HCT116 (cell line): Measurements from ENCODE around the gene CHM.

Experiments
- CTCF ChIP-seq, 3 experiments: fragments of 200-600 bp in 1 of 3; sonication (generic) in 1 of 3; IDR thresholded peaks in 2 of 3; conservative IDR thresholded peaks in 1 of 3; 2 replicates each; pipeline ENCODE4 v1.5.1; 2012 to 2017; ENCODE audit warnings: low read depth in 2 of 3, low read length in 2 of 3, antibody characterized with exemption in 1 of 3, borderline replicate concordance in 1 of 3, control low read depth in 1 of 3, mild to moderate bottlenecking in 1 of 3, mixed read lengths in 1 of 3, mixed run types in 1 of 3, moderate library complexity in 1 of 3; ENCODE audit not compliant: insufficient read depth in 1 of 3
- EZH2 ChIP-seq: fragments of 200-600 bp; sonication (generic); IDR thresholded peaks from 2 replicates; pipeline ENCODE4 v1.6.1; 2017; ENCODE audit warnings: antibody characterized with exemption, mixed run types
- EZH2phosphoT487 ChIP-seq: fragments of 200-600 bp; IDR thresholded peaks from 2 replicates; pipeline ENCODE4 v1.6.1; 2018; ENCODE audit warnings: antibody characterized with exemption, borderline replicate concordance
- MAX ChIP-seq: IDR thresholded peaks from 2 replicates; pipeline ENCODE4 v1.6.1; 2012
- POLR2AphosphoS5 ChIP-seq: IDR thresholded peaks from 2 replicates; pipeline ENCODE4 v1.6.1; 2011; ENCODE audit warnings: mild to moderate bottlenecking, low read depth, low read length, moderate library complexity
- SIN3A ChIP-seq: IDR thresholded peaks from 2 replicates; pipeline ENCODE4 v1.6.1; 2012; ENCODE audit warnings: low read depth
- SP1 ChIP-seq: IDR thresholded peaks from 2 replicates; pipeline ENCODE4 v1.6.1; 2012; ENCODE audit warnings: low read depth
- SRF ChIP-seq: IDR thresholded peaks from 2 replicates; pipeline ENCODE4 v1.6.1; 2012; ENCODE audit warnings: low read depth
- YY1 ChIP-seq: IDR thresholded peaks from 2 replicates; pipeline ENCODE4 v1.6.1; 2011; ENCODE audit warnings: low read length, low read depth, moderate library complexity, mild to moderate bottlenecking; ENCODE audit not compliant: insufficient replicate concordance; ENCODE audit errors: extremely low read depth
- ZNF274 ChIP-seq: fragments of 200-500 bp; sonication (Bioruptor generic); IDR thresholded peaks from 2 replicates; pipeline ENCODE4 v1.6.1; 2014; ENCODE audit warnings: mild to moderate bottlenecking, low read depth, low read length, inconsistent platforms

- TF ChIP-seq EZH2 (no peak), SRF (no peak), ZNF274 (no peak), EZH2phosphoT487 (no peak), POLR2AphosphoS5 (no peak), SP1 (no peak), YY1 (no peak), CTCF (IDR thresholded peaks at IDR 0.05 in 2 of 3, conservative IDR thresholded peaks at IDR 0.05 in 1 of 3; ENCODE audit: borderline replicate concordance in 1 of 3, insufficient read depth in 1 of 3, low read depth in 2 of 3, low read length in 2 of 3) (no peak), MAX (no peak), SIN3A (no peak)
Measured at GRCh38 chrX:85930099-85930498, 117.3 kb downstream of the CHM start.
